ENCODE measurements around the gene CDK1. TPM values are rescaled to one million over a fixed set of nuclear protein-coding genes. Genes with fewer than 3 reads are reported as not detected.

Gene CDK1
- total and polyA plus RNA-seq, 2 of the 8 experiments (the other 6 are each of a cell fraction or from before 2014, with no cell fraction given) = 29.4 to 111 TPM

GRCh38 chr10:60753152-60753551 is 25.1 kb upstream of the CDK1 start:
- Histone ChIP-seq H3K79me2 (ENCODE audit: control insufficient read depth in 1 of 2, insufficient read depth in 2 of 2, low read length in 2 of 2) (no peaks in the 10 kb centered on the region), H3K4me1 (replicated peaks in 1 of 4; ENCODE audit: control insufficient read depth in 3 of 4, insufficient read depth in 4 of 4, low read length in 3 of 4) (peaks cover 0 to 6% (median 2%) of the 10 kb centered on the region in 4 experiments; a peak in 4 of 7 replicates), H3K4ac (replicated peaks; ENCODE audit: insufficient read length, low read depth, low read length) (no peak overlapping the region), H3K4me2 (ENCODE audit: insufficient read depth in 1 of 2, low read depth in 2 of 2, low read length in 2 of 2) (no peak overlapping the region), H3K14ac (ENCODE audit: insufficient read length) (no peak overlapping the region), H3K23me2 (ENCODE audit: low read depth, low read length) (no peaks in the 10 kb centered on the region), H3K56ac (replicated peaks; ENCODE audit: insufficient read length, low read depth, low read length) (no peak overlapping the region), H3K18ac (ENCODE audit: extremely low read depth, low read length) (no peak overlapping the region), H4K20me1 (replicated peaks in 1 of 2; ENCODE audit: control insufficient read depth in 1 of 2, insufficient read depth in 2 of 2, low read length in 2 of 2) (no peaks in the 10 kb centered on the region), H3K9me3 (ENCODE audit: insufficient read depth in 2 of 2, low read depth in 1 of 2, low read length in 1 of 2) (no peaks in the 10 kb centered on the region; a peak in 1 of 4 replicates), H3K27ac (ENCODE audit: low read depth, low read length) (no peak overlapping the region), H3K36me3 (ENCODE audit: control insufficient read depth in 2 of 4, insufficient read depth in 4 of 4, low read length in 3 of 4) (no peaks in the 10 kb centered on the region), H2BK12ac (ENCODE audit: low read depth, low read length) (no peak overlapping the region), H3K4me3 (ENCODE audit: extremely low read depth in 1 of 4, insufficient read depth in 2 of 4, low read depth in 3 of 4, low read length in 4 of 4) (no peak overlapping the region), H3K79me1 (ENCODE audit: low read depth, low read length) (no peaks in the 10 kb centered on the region), H4K8ac (ENCODE audit: extremely low read depth, insufficient read depth, low read length) (no peak overlapping the region), H2BK20ac (ENCODE audit: low read length) (no peak overlapping the region), H4K5ac (ENCODE audit: insufficient read length, low read depth, low read length) (no peak overlapping the region), H2AK5ac (ENCODE audit: low read depth, low read length) (no peak overlapping the region), H2BK5ac (ENCODE audit: low read depth, low read length) (no peak overlapping the region), H4K91ac (replicated peaks; ENCODE audit: insufficient read length, low read length) (no peak overlapping the region), H2BK15ac (ENCODE audit: low read length) (no peak overlapping the region), H2AFZ (ENCODE audit: low read length) (0 out of 2 replicates have a peak overlapping the region, but pooled peaks have one; percentile 9), H3K27me3 (replicated peaks in 1 of 4; ENCODE audit: control insufficient read depth in 3 of 4, extremely low read depth in 1 of 4, insufficient read depth in 3 of 4, low read length in 3 of 4) (no peaks in the 10 kb centered on the region), H3K23ac (ENCODE audit: insufficient read length) (no peak overlapping the region), H3K9ac (replicated peaks in 1 of 4; ENCODE audit: extremely low read depth in 1 of 4, low read depth in 3 of 4, low read length in 3 of 4) (no peak overlapping the region), H2BK120ac (replicated peaks; ENCODE audit: low read depth, low read length) (no peak overlapping the region)
- ChIA-PET CTCF (ENCODE audit: partially characterized antibody) (interaction anchor here (0.8 kb wide), 1 partner anchor 16 kb away, joined by 3 read pairs; no protein-coding TSS in a partner anchor), POLR2A (ENCODE audit: partially characterized antibody) (no interaction called here)
- DNase-seq (ENCODE audit: low read depth in 1 of 2, low spot score in 2 of 2) (no peak), FAIRE-seq (no peak)
- no peak for TF ChIP-seq TCF12 (IDR thresholded peaks at IDR 0.05; ENCODE audit: low read depth, low read length)
- TF ChIP-seq POLR2A (IDR thresholded peaks at IDR 0.05; ENCODE audit: control extremely low read depth in 1 of 2, low read depth in 2 of 2, low read length in 2 of 2) = no peak
- TF ChIP-seq NRF1 (IDR thresholded peaks at IDR 0.05; ENCODE audit: low read depth, low read length) = no peak
- WGBS, 2 experiments (ENCODE audit: extremely low coverage in 1 of 2, insufficient coverage in 1 of 2, insufficient read length in 1 of 2, insufficient replicate concordance in 2 of 2, low coverage in 1 of 2, low lambda C conversion rate in 2 of 2, missing lambda C conversion rate in 1 of 2) = 79% methylated on average over 1 of the region's 1 CpG; no CpG with 5 or more reads in 1 of the 2 experiments

All from H1 (cell line).